Hypothalamus (tissue), 51 donors: Measurements from ENCODE around the gene SMS.

Experiments used
- DNase-seq, 51 donors: peaks; one replicate each; lab custom pipeline; 2025; lab: John Stamatoyannopoulos, UW

SMS gene

DNA sequence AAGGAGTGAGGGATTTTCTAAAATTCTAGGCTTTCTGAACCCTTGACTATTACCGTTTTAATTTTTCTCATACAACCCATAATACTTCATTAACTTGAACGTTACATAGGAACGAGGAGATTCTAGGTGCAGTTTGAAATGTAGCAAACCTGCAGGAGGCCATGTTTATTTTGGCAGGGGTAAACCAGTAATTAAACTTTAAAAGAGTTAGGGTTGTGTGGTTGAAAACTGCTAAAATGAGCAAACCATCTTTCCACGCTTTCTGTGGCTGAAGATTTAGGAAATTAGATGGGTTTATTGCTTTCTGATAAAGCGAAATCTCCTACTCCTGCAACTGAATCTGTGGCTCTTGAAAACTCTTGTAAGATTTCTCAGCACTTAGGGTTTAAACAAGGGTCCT is 93.3 kb downstream of the SMS start:
- DNase-seq, result no peak

DNA sequence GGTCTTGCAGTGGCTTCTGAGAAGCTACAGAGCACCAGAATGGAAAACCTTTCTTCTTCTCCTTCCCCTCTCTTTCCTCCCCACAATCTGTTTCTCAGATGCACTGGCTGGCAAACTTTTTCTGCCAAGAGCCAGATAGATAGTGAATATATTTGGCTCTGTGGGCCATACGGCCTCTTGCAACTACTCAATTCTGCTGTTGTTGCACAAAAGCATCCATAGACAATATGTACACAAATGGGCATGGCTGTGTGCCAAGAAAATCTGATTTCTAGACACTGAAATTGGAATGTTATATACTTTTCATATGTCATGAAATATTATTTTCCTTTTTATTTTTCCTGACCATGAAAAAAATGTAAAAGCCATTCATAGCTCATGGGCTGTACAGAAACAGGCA is 94.7 kb downstream of the SMS start:
- no peak for DNase-seq

DNA sequence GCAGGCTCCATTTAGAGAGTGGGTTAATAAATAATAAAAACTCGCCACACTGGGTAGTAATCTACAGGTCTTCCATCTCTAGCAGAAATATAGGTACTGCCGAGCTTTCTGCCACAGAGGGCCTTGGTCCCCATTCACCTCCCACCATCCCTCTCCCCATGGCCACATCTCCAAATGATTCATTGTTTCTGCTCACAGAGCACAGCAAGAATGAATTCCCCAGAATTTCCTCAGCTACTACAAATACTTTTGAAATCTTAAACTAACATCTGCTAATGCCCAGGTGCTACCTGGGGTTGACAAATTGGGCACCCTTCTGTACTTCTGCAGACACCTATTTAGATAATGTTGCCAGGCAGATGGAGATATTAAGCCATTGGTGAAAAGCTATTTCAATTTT is 96.7 kb downstream of the SMS start:
- no peak for DNase-seq

GRCh38 chrX:22037911-22038537 is 97.5 kb downstream of the SMS start:
- DNase-seq, result no peak

- DNase-seq, result no peak
Measured at GRCh38 chrX:22039541-22039940, 99.0 kb downstream of the SMS start.

- no peak for DNase-seq
Measured at GRCh38 chrX:22040184-22040583, 99.7 kb downstream of the SMS start.

DNA sequence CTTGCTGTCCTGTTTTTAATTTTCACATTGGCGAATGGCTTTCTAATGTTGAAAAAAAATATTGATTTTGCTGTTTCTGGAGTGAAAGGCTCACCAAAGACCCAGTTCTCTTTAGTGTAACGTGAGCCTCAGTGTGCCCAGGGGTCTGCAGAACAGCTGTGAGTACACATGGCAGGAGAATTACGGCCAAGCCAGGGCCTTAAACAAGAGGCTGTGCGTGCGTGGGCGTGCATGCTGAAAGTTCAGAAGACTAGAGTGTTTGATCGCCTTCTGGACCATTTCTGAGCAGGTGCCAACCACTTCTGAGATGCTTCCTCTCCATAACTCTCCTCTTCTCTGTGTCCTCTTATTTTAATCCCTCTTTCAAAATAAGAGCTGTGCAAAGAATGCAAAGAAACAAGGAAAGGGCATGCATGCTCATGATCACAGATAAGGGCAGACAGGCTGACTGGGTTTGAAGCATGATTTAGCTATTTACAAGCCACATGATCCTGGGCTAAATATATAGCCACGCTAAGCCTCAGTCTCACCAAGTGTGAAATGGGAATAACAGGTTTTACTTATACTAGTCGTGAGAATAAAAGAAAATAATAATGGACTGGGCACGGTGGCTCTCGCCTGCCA is 101.5 kb downstream of the SMS start:
- DNase-seq, result no peak

- DNase-seq, result no peak
Measured at GRCh38 chrX:22043872-22044271, 103.4 kb downstream of the SMS start.
